Stimulated activated CD8-positive, alpha-beta memory T cell treated with anti-CD3 and anti-CD28 coated beads, Interleukin-4, amount 100 ng/mL, for 4 hours (primary cell): Measurements from ENCODE around the gene CDC42SE1.
"Not testable (repeated sequence)": the region's sequence is repeated elsewhere in the genome, so short reads cannot be mapped to it uniquely, and the experiment has no call there.

Experiments used
- DNase-seq, 2 donors: peaks; one replicate each; pipeline ENCODE4 v3.0.0-alpha.2; 2020; ENCODE audit warnings: low read depth in 2 of 2, low spot score in 1 of 2

CDC42SE1 gene

GRCh38 chr1:151059109-151060006 is at the start of gene CDC42SE1:
CDC42SE1 (minus strand) TSS chr1:151059622; CDS start chr1:151055730, 3,892 bp downstream.
- DNase-seq: peak; percentile 53 to 69

GRCh38 chr1:151108331-151108730 is 48.9 kb upstream of the CDC42SE1 start:
- no peak for DNase-seq

- DNase-seq: no peak
Measured at GRCh38 chr1:151106894-151107293, 47.5 kb upstream of the CDC42SE1 start.

GRCh38 chr1:151104630-151105029 is 45.2 kb upstream of the CDC42SE1 start:
- no peak for DNase-seq

GRCh38 chr1:151098126-151098525 is 38.7 kb upstream of the CDC42SE1 start:
- no peak for DNase-seq

- DNase-seq: not testable (repeated sequence)
Measured at GRCh38 chr1:151097426-151097825, 38.0 kb upstream of the CDC42SE1 start.

GRCh38 chr1:151085953-151086559 is 26.6 kb upstream of the CDC42SE1 start:
- DNase-seq: no peak

- DNase-seq: no peak
Measured at GRCh38 chr1:151072224-151072623, 12.8 kb upstream of the CDC42SE1 start.

- DNase-seq: peak; percentile 65 to 66
Measured at GRCh38 chr1:151070474-151071276, 11.3 kb upstream of the CDC42SE1 start, which contains the start of gene GABPB2. GABPB2 (plus strand) TSS chr1:151070761; CDS start chr1:151088190, 17,429 bp downstream.

GRCh38 chr1:151069103-151069486 is 9.7 kb upstream of the CDC42SE1 start:
- DNase-seq: no peak

GRCh38 chr1:151067185-151067584 is 7.8 kb upstream of the CDC42SE1 start:
- no peak for DNase-seq

GRCh38 chr1:151065089-151065645 is 5.7 kb upstream of the CDC42SE1 start:
- DNase-seq: no peak

GRCh38 chr1:151062741-151063371 is 3.4 kb upstream of the CDC42SE1 start:
- DNase-seq: no peak

GRCh38 chr1:151061704-151062103 is 2.3 kb upstream of the CDC42SE1 start:
- DNase-seq: no peak

- no peak for DNase-seq
Measured at GRCh38 chr1:151060657-151061421, 1.4 kb upstream of the CDC42SE1 start.

- DNase-seq: no peak
Measured at GRCh38 chr1:151060007-151060656, 710 bp upstream of the CDC42SE1 start, which contains the start of gene MLLT11. MLLT11 (plus strand) TSS chr1:151060397; CDS start chr1:151067225, 6,828 bp downstream.

- DNase-seq: no peak
Measured at GRCh38 chr1:151058692-151059091, 730 bp downstream of the CDC42SE1 start.

- DNase-seq: no peak
Measured at GRCh38 chr1:151056149-151056548, 3.3 kb downstream of the CDC42SE1 start.

- DNase-seq: no peak
Measured at GRCh38 chr1:151055581-151055980, 3.8 kb downstream of the CDC42SE1 start.
